ENCODE measurements around the gene AGA.

The AGA gene

GRCh38 chr4:177384856-177385397, 57.3 kb downstream of the AGA start:
- DNase-seq: no peak

- DNase-seq: no peak
Observed at GRCh38 chr4:177381762-177382310, 60.4 kb downstream of the AGA start.

Measured in CD4-positive, alpha-beta T cell treated with Interleukin-17A for 4 hours (primary cell).